GM18502 (cell line): ENCODE results near the gene DDX27.
A peak's percentile ranks its signal among the peaks of the same experiment; 100 is the strongest.
"Not testable (repeated sequence)": the region's sequence is repeated elsewhere in the genome, so short reads cannot be mapped to it uniquely, and the experiment has no call there.

Experiments
- ATAC-seq: cut with Tn5 transposase; IDR thresholded peaks from one replicate; pipeline ENCODE4 v1.9.1; 2021; ENCODE audit warnings: mild to moderate bottlenecking; ENCODE audit not compliant: unreplicated experiment, poor library complexity

The DDX27 gene, protein sequence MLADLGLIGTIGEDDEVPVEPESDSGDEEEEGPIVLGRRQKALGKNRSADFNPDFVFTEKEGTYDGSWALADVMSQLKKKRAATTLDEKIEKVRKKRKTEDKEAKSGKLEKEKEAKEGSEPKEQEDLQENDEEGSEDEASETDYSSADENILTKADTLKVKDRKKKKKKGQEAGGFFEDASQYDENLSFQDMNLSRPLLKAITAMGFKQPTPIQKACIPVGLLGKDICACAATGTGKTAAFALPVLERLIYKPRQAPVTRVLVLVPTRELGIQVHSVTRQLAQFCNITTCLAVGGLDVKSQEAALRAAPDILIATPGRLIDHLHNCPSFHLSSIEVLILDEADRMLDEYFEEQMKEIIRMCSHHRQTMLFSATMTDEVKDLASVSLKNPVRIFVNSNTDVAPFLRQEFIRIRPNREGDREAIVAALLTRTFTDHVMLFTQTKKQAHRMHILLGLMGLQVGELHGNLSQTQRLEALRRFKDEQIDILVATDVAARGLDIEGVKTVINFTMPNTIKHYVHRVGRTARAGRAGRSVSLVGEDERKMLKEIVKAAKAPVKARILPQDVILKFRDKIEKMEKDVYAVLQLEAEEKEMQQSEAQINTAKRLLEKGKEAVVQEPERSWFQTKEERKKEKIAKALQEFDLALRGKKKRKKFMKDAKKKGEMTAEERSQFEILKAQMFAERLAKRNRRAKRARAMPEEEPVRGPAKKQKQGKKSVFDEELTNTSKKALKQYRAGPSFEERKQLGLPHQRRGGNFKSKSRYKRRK

DNA sequence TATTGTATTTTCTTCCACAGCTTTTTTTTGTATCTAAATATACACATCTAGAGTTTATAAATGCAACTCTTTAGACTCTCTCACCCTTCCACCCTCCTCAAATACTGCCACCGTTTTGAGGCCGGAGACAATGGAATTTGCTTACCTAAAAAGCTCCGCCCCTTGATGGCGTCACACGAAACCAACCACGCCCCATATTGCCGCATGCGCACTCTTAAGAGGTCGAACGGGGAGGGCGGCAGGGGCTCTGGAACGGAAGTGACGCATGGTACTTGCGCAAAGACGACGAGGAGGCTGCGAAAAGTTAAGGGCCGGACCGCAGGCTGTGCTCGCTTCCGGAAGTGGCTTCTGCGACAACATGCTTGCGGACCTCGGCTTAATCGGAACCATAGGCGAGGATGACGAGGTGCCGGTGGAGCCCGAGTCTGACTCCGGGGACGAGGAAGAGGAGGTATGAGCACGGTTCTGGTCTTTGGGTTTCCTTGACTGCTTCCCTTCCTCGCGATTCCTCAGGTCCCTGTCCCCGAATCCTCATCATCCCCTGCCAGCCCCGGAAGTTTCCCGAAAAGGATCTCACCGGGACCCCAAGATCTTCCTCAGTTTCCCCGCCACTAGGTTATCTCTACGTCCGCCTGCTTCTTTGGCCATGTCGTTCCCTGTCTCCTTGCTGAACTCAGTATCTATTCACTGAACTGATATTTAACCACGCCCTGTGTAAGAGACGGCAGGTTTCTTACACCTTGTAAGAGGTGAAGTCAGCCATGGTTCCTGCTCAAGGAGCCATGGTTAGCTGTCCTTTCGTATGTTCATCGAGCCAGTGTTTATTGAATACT is at the start of gene DDX27:
DDX27 (plus strand) TSS at position 326 of the 833 bp plus-strand sequence; CDS start at position 359, 33 bp downstream.
- ATAC-seq: peak; percentile 95

DNA sequence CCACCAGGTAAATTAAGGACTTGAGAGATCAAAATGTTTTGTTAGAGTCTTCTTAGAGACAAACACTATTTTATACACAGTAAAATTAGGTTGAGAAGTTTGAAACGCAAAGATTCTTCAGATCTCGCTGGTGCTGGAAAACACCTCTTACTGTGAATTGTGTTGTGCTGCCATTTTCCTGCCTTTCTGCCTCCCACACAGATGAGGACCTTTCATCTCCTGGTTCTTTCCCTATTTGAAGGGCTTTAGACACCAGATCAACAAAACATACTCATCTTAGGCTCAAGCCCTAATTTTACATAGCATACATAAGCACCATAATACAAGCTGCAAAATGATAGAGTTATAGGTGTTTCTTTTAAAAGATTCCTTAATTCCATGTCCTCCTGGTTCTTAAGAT is 49.7 kb upstream of the DDX27 start:
- ATAC-seq: no peak

DNA sequence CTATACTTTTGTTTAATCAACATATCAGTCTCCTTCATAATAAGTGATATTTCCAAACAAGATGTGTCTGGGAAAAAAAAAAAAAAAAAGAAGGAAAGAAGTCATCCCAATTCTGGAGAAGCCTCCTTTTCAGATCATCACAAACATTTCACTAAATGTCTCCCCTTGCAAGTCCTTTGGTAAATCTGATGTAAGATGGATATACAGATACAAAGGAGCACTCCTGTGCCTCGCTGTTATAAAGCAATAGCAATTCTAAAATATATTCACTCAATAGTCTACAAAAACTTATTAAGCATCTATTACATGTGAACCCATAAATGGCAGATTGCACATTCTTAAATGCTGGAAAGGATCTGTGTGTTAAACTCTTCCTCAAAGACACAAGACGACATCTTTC is 48.5 kb upstream of the DDX27 start:
- no peak for ATAC-seq

DNA sequence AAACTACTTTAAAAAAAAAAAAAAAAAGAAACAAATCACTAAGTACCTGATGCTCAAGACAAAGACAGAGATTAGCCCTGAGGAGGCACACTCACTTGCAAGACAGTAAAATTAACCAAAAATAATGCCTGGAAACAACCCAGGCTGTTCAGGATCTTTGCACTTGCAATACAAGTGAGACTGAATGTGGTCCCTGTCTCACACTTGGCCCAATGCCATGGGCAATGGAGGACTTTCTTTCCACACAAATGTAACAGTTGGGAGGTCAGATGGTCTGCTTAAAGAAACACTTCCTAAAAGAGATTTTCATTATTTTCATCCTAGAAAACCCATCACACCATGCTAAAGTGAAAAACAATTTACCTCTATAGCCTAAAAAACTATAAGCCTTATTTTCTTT is 47.3 kb upstream of the DDX27 start:
- no peak for ATAC-seq

DNA sequence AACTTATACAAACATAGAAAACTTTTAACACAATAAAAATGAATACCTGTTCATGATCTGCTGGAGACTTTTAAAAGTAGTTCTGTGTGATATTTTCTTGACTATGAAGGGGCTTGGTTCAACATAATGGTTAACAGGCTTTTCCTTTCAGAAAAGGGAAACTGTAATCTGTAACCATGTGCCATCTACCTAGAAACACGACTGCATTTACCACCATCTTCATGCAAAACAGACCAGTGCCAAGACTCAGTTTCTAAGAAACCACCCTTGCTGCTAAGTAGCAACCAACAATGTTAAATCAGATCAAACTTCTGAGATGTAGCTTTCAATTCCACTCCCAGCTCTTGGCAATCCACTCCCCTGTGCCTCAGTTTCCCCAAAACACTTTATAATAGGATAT is 46.8 kb upstream of the DDX27 start:
- no peak for ATAC-seq

DNA sequence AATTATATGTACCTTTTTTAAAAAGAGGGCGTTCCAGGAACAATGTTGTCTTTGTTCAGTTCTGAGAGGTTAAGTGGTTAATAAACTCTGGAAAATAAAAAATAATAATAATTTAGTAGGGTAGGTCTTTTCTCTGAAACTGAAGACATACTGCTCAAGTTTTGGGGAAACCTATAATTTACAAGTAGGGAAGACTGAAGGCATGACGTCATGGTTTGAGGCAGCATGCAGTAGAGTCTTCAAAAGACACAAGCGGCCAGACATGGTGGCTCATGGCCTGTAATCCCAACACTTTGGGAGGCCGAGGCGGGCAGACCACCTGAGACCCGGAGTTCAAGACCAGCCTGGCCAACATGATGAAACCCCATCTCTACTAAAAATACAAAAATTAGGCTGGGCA is 45.0 kb upstream of the DDX27 start:
- ATAC-seq: no peak

DNA sequence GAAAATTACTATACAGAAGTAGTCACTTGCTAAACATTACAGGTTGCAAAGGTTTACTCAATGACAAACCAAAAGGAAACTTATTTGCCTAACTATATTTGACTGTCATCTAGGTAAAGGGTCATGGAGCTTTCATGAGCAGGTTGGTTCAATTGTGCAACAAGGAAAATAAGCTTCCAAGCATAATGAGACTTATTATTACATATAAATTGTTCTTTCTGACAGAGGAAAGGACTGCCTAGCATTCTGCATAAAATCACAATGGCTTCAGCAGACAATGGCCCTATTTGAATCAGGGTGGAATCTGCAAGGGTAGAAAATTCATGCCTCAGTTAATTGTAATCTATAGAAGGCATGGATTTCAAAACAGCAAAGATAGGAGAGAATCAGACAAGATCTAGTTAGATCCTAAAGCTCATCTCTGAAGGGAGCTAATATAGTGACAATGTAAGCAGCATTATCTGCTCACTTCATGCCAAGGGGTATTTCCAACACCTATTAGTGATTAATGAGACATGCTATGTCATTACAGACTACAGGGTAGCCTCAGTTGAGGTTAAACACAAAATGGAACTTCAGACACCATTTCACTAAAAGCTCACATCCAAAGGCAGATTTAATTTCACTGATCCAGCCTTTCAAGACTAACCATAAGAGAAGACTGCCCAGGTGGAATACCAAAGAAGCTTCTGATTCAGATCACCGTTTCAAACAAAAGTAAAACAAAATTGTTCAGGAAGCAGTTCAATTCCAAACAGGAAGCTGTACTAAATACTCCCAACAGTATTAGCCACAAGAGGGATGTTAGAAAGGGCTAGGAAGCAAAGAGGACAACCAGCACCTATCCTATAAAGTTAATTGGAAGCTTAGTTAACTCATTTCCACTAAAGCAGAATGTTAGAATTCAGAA is 39.6 kb upstream of the DDX27 start:
- ATAC-seq: peak; percentile 41

DNA sequence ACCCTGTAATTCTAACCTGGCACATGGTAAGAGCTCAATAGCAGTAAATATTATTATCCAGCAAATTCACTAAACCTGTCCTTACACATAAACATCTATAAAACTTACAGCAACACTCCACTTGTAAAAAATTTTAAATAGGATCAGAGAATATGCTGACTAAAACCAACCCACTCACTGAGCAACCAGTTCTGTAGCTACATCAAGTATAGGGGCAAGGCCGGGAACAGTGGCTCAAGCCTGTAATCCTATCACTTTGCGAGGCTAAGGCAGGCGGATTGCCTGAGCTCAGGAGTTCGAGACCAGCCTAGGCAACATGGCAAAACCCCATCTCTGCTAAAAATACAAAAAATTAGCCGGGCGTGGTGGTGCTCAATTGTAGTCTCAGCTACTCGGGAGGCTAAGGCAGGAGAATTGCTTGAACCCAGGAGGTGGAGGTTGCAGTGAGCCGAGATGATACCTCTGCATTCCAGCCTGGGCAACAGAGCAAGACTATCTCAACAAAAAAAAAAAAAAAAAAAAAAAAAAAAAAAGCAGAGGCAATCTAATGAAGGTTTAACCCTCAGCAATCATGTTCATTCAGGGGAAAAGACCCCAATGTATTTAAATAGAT is 37.8 kb upstream of the DDX27 start:
- ATAC-seq: no peak

DNA sequence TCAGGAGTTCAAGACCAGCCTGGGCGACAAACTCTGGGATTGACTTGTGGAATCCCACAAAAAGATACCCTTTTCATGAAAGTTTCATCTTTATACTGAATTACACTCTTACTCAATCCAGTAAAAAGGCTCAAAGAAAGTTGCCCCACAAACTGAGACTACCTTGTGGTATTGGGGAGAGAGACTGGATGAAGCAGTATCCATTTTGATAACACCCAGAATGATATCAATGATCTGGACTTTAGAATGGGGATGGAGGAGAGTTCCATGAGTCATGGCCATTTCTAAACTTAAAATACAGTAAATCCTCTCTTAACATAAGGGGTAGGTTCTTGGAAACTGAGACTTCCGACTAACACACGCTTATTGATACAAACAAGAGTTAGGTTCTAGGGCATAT is 35.8 kb upstream of the DDX27 start:
- ATAC-seq: no peak

DNA sequence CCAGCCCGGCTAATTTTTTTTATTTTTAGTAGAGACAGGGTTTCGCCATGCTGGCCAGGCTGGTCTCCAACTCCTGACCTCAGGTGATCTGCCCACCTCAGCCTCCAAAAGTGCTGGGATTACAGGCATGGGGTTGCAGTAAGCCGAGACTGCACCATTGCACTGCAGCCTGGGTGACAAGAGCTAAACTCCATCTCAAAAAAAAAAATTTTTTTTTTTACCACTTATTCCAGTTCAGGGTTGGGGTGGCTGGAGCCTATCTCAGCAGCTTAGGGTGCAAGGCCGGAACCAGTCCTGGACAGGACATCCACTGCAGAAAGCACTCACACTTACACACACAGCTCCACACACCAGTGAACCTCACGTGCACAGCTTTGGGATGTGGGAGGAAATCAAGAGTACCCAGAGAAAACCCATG is 35.1 kb upstream of the DDX27 start:
- not testable (repeated sequence) for ATAC-seq

DNA sequence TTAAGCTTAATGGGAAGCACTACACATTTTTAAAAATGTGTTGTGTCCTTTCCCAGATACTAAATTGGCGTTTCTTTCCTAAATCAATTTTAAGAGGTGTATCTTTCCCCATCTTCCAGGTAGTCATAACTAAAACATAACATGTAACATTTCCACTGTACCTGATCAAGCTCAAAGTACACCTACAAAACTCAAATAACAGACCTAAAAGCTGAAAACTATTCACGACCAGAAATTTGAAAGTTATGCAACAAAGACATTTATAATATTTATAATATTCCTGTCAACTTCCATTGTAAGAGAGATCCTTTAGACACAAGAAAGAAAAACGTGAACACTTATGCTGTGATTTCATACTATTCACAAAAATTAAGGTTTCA is 34.5 kb upstream of the DDX27 start:
- no peak for ATAC-seq

DNA sequence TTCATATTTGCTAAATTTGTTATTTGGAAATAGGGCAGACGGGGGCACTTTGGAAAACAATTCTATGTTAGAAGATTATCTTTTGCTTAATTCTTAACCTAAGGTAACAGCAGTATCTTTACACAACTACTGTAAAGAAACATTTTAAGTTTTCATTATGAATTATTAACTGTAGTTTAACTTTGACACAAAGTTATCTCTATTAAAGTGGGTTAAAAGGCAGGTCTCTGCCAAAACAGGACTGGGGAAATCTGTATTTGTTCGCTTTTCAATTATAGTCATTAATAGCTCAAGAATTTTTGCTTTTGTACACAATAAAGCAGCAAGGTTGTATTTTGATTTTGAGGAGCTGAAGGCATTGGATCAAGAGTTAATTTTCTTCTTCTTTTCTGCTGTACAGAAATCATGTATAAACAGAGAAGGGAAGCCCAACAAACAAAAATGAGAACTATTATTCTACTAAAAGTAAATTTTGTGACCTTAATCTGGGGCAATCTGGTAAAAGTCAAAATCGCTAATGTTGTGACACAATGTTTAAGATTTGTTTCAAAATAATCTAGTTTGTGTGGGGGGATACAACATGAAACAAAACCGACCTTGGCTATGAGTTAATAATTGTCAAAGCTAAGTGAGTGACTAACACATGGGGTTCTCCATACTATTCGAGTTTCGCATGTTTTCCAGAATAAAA is 34.0 kb upstream of the DDX27 start:
- ATAC-seq: no peak

DNA sequence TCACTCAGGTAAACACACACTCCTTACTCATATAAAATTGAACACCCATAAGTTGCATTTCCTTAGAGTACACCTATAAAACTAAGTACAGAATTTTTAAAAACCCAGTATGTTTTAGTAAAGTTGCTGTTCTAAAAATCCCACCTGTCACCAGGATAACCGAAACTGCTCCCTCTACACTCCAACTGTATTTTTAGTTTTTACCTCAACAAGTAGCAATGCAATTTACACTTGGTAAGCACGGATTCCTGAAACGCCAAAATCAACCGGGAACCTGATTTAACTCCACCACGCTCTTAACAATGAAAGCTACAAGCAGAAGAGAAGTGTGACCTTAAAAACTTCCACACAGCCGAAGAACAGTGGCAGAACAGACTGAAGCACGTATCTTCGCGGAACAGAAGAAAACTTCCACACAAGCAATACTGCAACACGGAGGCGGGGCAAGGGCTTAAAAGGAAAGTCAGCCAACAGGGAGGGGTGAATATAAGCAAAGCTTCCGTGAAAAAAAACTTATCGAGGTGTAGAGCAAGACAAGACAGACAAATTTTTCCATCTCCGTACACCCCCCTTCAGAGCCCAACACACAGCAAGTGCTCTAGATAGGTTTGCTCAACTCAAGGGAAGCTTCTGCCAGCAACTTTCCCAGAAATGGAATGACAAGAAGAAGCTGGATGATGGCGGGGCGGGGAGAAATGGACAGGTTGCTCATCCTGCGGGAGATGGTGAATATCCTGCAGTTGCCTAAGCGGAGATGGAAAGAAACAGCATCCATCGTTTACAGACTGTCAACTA is 32.5 kb upstream of the DDX27 start:
- ATAC-seq: no peak

DNA sequence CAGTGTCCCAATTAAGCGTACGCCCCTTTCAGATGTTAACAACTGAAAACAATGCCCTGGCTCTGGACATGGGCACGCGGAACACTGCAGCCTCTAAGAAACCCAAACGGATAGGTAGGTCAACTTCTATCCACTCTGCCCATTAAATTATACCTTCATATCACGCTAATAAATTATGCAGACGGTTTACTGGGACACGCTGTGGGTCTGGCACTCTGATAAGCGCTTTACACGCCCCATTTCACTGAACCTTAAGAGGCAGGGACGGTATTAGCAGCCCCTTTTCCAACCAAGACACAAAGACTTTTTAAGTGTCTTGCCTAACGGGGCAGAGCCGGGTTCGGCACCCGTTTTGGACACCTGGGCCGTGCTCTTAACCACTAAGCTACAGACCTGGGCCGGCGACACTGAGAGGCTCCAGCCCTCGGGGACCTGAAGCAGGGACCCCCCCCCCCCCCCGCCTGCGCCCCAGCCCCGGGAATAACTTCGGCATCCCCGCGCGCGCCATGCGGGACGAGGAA is 31.8 kb upstream of the DDX27 start:
- ATAC-seq: no peak

DNA sequence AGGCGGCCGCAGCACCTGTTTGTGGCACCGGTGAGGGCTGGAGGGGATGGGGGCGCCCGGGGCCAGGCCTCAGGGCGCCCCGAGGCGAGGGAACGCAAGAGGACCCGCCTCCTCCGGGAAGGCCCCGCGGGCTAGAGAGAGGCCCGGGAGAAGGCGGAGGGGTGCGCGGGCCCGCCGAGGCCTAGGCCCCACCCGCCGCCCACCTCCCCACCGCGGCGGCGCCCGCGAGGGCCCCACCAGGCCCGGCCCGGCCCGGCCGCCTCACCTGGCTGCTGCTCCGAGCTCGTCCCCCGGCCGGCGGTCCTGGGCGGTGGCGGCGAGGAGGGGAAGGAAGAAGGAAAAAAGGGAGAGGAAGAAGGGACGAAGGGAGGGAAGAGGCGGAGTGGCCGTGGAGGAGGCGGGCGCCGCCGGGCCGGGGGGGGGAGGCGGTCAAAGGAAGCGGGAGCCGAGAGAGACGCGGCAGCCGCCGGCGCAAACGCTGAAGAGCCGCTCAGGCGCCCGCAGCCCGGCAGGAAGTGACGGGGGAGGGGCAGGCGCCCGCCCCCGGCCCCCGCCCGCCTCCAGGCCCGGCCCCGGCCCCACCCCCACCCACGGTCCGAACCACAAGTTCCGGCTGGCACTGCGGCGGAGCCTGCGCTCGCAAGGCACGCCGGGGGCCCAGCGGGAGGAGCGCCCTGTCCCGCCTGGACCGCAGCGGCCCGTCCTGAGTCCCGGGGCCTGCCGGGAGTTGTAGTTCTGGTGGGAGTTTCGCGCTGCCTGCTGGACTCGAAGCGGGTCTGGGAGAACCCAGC is 31.2 kb upstream of the DDX27 start, which contains the start of gene STAU1:
STAU1 (minus strand) TSS at position 484 of the 791 bp plus-strand sequence. CDS start 22,133 bp downstream, outside the sequence.
- ATAC-seq: peak; percentile 92

DNA sequence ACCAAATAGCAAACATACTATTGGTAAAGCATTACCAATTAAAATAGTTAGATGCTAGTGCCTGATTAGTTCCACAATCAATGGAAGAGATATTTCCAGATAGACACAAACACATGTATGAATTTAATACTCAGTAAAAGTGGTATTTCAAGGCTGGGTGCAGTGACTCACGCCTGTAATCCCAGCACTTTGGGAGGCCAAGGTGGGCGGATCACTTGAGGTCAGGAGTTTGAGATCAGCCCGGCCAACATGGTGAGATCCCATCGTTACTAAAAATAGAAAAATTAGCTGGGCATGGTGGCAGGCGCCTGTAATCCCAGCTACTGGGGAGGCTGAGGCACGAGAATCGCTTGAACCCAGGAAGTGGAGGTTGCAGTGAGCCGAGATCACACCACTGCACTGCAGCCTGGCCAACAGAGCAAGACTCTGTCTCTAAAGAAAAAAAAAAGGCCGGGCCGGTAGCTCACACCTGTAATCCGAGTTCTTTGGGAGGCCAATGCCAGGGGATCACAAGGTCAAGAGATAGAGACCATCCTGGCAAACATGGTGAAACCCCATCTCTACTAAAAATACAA is 26.2 kb upstream of the DDX27 start:
- ATAC-seq: not testable (repeated sequence)
